HG03060 (cell line): ENCODE data around the gene SLC2A14.
"Not testable (repeated sequence)": the region's sequence is repeated elsewhere in the genome, so short reads cannot be mapped to it uniquely, and the experiment has no call there.

ENCODE experiments used
- ATAC-seq: cut with Tn5 transposase; IDR thresholded peaks from one replicate; pipeline ENCODE4 v1.9.1; 2021; ENCODE audit warnings: low read depth, moderate number of reproducible peaks; ENCODE audit not compliant: unreplicated experiment

The SLC2A14 gene

GRCh38 chr12:7872566-7873319 lies at the start of gene SLC2A14:
SLC2A14 (minus strand) TSS chr12:7872915; CDS start chr12:7869880, 3,035 bp downstream.
- no peak for ATAC-seq

- ATAC-seq, result not testable (repeated sequence)
Observed at GRCh38 chr12:7921181-7921580, 48.5 kb upstream of the SLC2A14 start.

- not testable (repeated sequence) for ATAC-seq
Observed at GRCh38 chr12:7918268-7918590, 45.5 kb upstream of the SLC2A14 start.

- no peak for ATAC-seq
Observed at GRCh38 chr12:7917392-7918267, 44.9 kb upstream of the SLC2A14 start.

GRCh38 chr12:7916936-7917335 lies 44.2 kb upstream of the SLC2A14 start:
- ATAC-seq, result no peak

- ATAC-seq, result no peak
Observed at GRCh38 chr12:7915661-7916403, 43.1 kb upstream of the SLC2A14 start.

GRCh38 chr12:7910106-7910505 lies 37.4 kb upstream of the SLC2A14 start:
- not testable (repeated sequence) for ATAC-seq

- no peak for ATAC-seq
Observed at GRCh38 chr12:7907009-7907408, 34.3 kb upstream of the SLC2A14 start.

GRCh38 chr12:7906303-7906702 lies 33.6 kb upstream of the SLC2A14 start:
- ATAC-seq, result not testable (repeated sequence)

GRCh38 chr12:7905600-7906125 lies 32.9 kb upstream of the SLC2A14 start:
- ATAC-seq, result not testable (repeated sequence)

GRCh38 chr12:7905071-7905470 lies 32.4 kb upstream of the SLC2A14 start:
- ATAC-seq, result no peak

- not testable (repeated sequence) for ATAC-seq
Observed at GRCh38 chr12:7902416-7902815, 29.7 kb upstream of the SLC2A14 start.

GRCh38 chr12:7899755-7900154 lies 27.0 kb upstream of the SLC2A14 start:
- ATAC-seq, result no peak

- not testable (repeated sequence) for ATAC-seq
Observed at GRCh38 chr12:7896726-7897125, 24.0 kb upstream of the SLC2A14 start.

- ATAC-seq, result no peak
Observed at GRCh38 chr12:7892186-7892980, 19.7 kb upstream of the SLC2A14 start.

GRCh38 chr12:7884689-7885088 lies 12.0 kb upstream of the SLC2A14 start:
- no peak for ATAC-seq

- not testable (repeated sequence) for ATAC-seq
Observed at GRCh38 chr12:7881736-7882120, 9.0 kb upstream of the SLC2A14 start.

- ATAC-seq, result not testable (repeated sequence)
Observed at GRCh38 chr12:7880952-7881735, 8.4 kb upstream of the SLC2A14 start.

GRCh38 chr12:7879246-7879645 lies 6.5 kb upstream of the SLC2A14 start:
- ATAC-seq, result no peak
